K562 (cell line): ENCODE data around the gene DPP9. TPM values are rescaled to one million over a fixed set of nuclear protein-coding genes. Genes with fewer than 3 reads are reported as not detected.

Source experiments
- ATAC-seq: fragments of 200-7000 bp; cut with Tn5 transposase; 3 replicates; pipeline ENCODE4 v1.9.1; 2020; ENCODE audit warnings: moderate library complexity
- BruUV-seq: library from RNA; stranded (reverse); fragments of 400-500 nt; replicated peaks from 2 replicates; lab custom pipeline; 2021; lab: Mats Ljungman, UMichigan
- CTCF ChIA-PET: fragments of 300-600 bp; formaldehyde crosslinking; extraction: SDS; loops from one replicate; lab custom pipeline; 2021; ENCODE audit warnings: low intra/inter-chr PET ratio; lab: Yijun Ruan, JAX
- POLR2A ChIA-PET: fragments of 300-600, 350-650 bp; sonication (Branson Sonifier 250); formaldehyde crosslinking; extraction: SDS; loops from one replicate; lab custom pipeline; 2021; ENCODE audit warnings: antibody characterized with exemption, inconsistent platforms; lab: Yijun Ruan, JAX
- DNase-seq, 4 experiments: peaks; one replicate each; pipeline versions ENCODE4 v3.0.0 to v3.0.0-alpha.2; 2011 to 2018; ENCODE audit warnings: low spot score in 3 of 4, mixed read lengths in 3 of 4; ENCODE audit errors: extremely low read depth in 1 of 4
- FAIRE-seq: peaks from 2 replicates; lab custom pipeline; 2011; peaks lifted over from hg19 to GRCh38; lab: Jason Lieb, UNC
- H2AFZ ChIP-seq: 2 replicates; pipeline ENCODE4 v1.6.0; 2011; ENCODE audit warnings: low read depth, low read length, control low read depth, inconsistent platforms
- H3K27ac ChIP-seq: fragments of 200-600 bp; 3 replicates; pipeline ENCODE4 v1.8.0; 2011; ENCODE audit warnings: low read depth, mild to moderate bottlenecking, control low read depth, inconsistent platforms, low read length, moderate library complexity, mixed read lengths; ENCODE audit errors: extremely low read depth
- H3K27me3 ChIP-seq, 2 experiments: fragments of 300-600 bp in 1 of 2; 2 replicates in 1 of 2; 3 replicates in 1 of 2; pipeline versions ENCODE4 v1.6.0 to v1.8.0; 2011; ENCODE audit warnings: inconsistent platforms in 2 of 2, low read length in 2 of 2, mild to moderate bottlenecking in 1 of 2, mixed read lengths in 1 of 2, moderate library complexity in 1 of 2; ENCODE audit not compliant: control insufficient read depth in 2 of 2, insufficient read depth in 2 of 2
- H3K36me3 ChIP-seq: fragments of 300-600 bp; 3 replicates; pipeline ENCODE4 v1.8.0; 2011; ENCODE audit warnings: mild to moderate bottlenecking, low read length, inconsistent platforms; ENCODE audit not compliant: control insufficient read depth, insufficient read depth
- H3K4me1 ChIP-seq, 2 experiments: fragments of 200-600 bp in 1 of 2; replicated peaks in 1 of 2; 2 replicates in 1 of 2; 3 replicates in 1 of 2; pipeline versions ENCODE4 v1.5.1 to v1.8.0; 2011; ENCODE audit warnings: inconsistent platforms in 2 of 2, low read length in 2 of 2, mild to moderate bottlenecking in 1 of 2, mixed read lengths in 1 of 2, moderate library complexity in 1 of 2; ENCODE audit not compliant: control insufficient read depth in 2 of 2, insufficient read depth in 2 of 2
- H3K4me2 ChIP-seq: 2 replicates; pipeline ENCODE4 v1.6.1; 2011; ENCODE audit warnings: low read length, control low read depth, inconsistent platforms, mixed read lengths; ENCODE audit not compliant: insufficient read depth
- H3K4me3 ChIP-seq: fragments of 200-600 bp; sonication (generic), shearing (Covaris generic); 2 replicates; pipeline ENCODE4 v1.5.1; 2016; ENCODE audit warnings: control low read depth, inconsistent platforms
- H3K79me2 ChIP-seq: fragments of 200-600 bp; 3 replicates; pipeline ENCODE4 v1.8.0; 2011; ENCODE audit warnings: low read length, inconsistent platforms; ENCODE audit not compliant: control insufficient read depth, insufficient read depth
- H3K9ac ChIP-seq, 2 experiments: 2 replicates each; pipeline versions ENCODE4 v1.6.0 to v1.6.1; 2011; ENCODE audit warnings: low read depth in 2 of 2, low read length in 2 of 2, control low read depth in 1 of 2, inconsistent platforms in 1 of 2, mild to moderate bottlenecking in 1 of 2, mixed read lengths in 1 of 2; ENCODE audit not compliant: insufficient read depth in 1 of 2
- H3K9me1 ChIP-seq: one replicate; pipeline ENCODE4 v1.6.0; 2011; ENCODE audit warnings: inconsistent platforms, mild to moderate bottlenecking, low read length, moderate library complexity; ENCODE audit not compliant: control insufficient read depth, insufficient read depth
- H3K9me3 ChIP-seq: replicated peaks from 2 replicates; pipeline ENCODE4 v1.5.1; 2011; ENCODE audit warnings: low read depth, low read length, inconsistent platforms; ENCODE audit not compliant: control insufficient read depth, insufficient read depth
- H4K20me1 ChIP-seq: replicated peaks from 2 replicates; pipeline ENCODE4 v1.6.1; 2011; ENCODE audit warnings: low read length, inconsistent platforms, mixed read lengths; ENCODE audit not compliant: control insufficient read depth, insufficient read depth
- BCOR ChIP-seq: fragments of 450-650 bp; IDR thresholded peaks from 2 replicates; pipeline ENCODE4 v1.6.1; 2016
- CHD4 ChIP-seq: fragments of 200-600 bp; sonication (generic); IDR thresholded peaks from 3 replicates; pipeline ENCODE4 v1.6.1; 2012; ENCODE audit warnings: low read depth, mild to moderate bottlenecking, mixed read lengths, low read length, inconsistent platforms; ENCODE audit not compliant: insufficient read depth, insufficient replicate concordance, poor library complexity, severe bottlenecking
- CREM ChIP-seq: IDR thresholded peaks from 2 replicates; pipeline ENCODE4 v1.6.1; 2014; ENCODE audit warnings: antibody characterized with exemption, low read depth
- DPF2 ChIP-seq: fragments of 450-650 bp; IDR thresholded peaks from 2 replicates; pipeline ENCODE4 v1.6.1; 2016
- HDAC2 ChIP-seq: fragments of 450-650 bp; IDR thresholded peaks from 2 replicates; pipeline ENCODE4 v1.6.1; 2016; ENCODE audit warnings: mild to moderate bottlenecking
- HDAC6 ChIP-seq: IDR thresholded peaks from 2 replicates; pipeline ENCODE4 v1.6.1; 2012; ENCODE audit warnings: low read depth, mild to moderate bottlenecking, control low read depth, inconsistent platforms, low read length, moderate library complexity
- HSF4 ChIP-seq: fragments of 250-450 bp; sonication (Bioruptor Pico); IDR thresholded peaks from 2 replicates; pipeline ENCODE4 v2.1.2; 2022; ENCODE audit warnings: mild to moderate bottlenecking, moderate library complexity, borderline replicate concordance
- JUNB ChIP-seq: fragments of 450-650 bp; formaldehyde crosslinking; conservative IDR thresholded peaks from 2 replicates; pipeline ENCODE4 v1.4.0; 2020; ENCODE audit warnings: mild to moderate bottlenecking
- MCM3 ChIP-seq: fragments of 450-650 bp; IDR thresholded peaks from 2 replicates; pipeline ENCODE4 v1.6.1; 2016
- NONO ChIP-seq, 2 experiments: fragments of 200-400 bp in 1 of 2; fragments of 450-650 bp in 1 of 2; formaldehyde crosslinking in 1 of 2; IDR thresholded peaks; 2 replicates each; pipeline ENCODE4 v1.6.1; 2017; ENCODE audit warnings: low read depth in 2 of 2, mild to moderate bottlenecking in 2 of 2, moderate library complexity in 2 of 2, low read length in 1 of 2
- XRCC4 ChIP-seq: IDR thresholded peaks from one replicate; pipeline ENCODE4 v1.6.1; 2011; ENCODE audit not compliant: insufficient read depth, insufficient read length; ENCODE audit errors: extremely low read depth
- XRCC5 ChIP-seq: fragments of 200-400 bp; formaldehyde crosslinking; IDR thresholded peaks from 2 replicates; pipeline ENCODE4 v1.6.1; 2017; ENCODE audit warnings: low read depth, mild to moderate bottlenecking, low read length
- ZBTB1 ChIP-seq: sonication (generic); formaldehyde crosslinking; IDR thresholded peaks from 2 replicates; pipeline ENCODE4 v1.8.1; 2023; ENCODE audit warnings: missing genetic modification reagents, low read depth, mild to moderate bottlenecking, borderline replicate concordance
- ZFX ChIP-seq: sonication (generic); formaldehyde crosslinking; IDR thresholded peaks from 2 replicates; pipeline ENCODE4 v1.8.0; 2022; ENCODE audit warnings: mild to moderate bottlenecking, missing genetic modification reagents, moderate library complexity
- ZNF174 ChIP-seq: fragments of 250-450 bp; sonication (Bioruptor Pico); IDR thresholded peaks from 2 replicates; pipeline ENCODE4 v1.4.0; 2020; ENCODE audit warnings: mild to moderate bottlenecking
- ZNF184 ChIP-seq: sonication (generic); formaldehyde crosslinking; IDR thresholded peaks from 2 replicates; pipeline ENCODE4 v1.5.0; 2020; ENCODE audit warnings: missing genetic modification reagents
- ZNF778 ChIP-seq: fragments of 450-650 bp; formaldehyde crosslinking; IDR thresholded peaks from 2 replicates; pipeline ENCODE4 v1.4.0; 2020; ENCODE audit warnings: mild to moderate bottlenecking, moderate library complexity
- WGBS: fragments of 100-300 bp; shearing (Covaris generic); methylation state at CpG from one replicate; pipeline ENCODE4 v1.1.6; 2016; ENCODE audit warnings: low coverage, mixed read lengths; ENCODE audit not compliant: insufficient coverage; ENCODE audit errors: missing lambda C conversion rate; 5-methylcytosine and 5-hydroxymethylcytosine counted together
- in situ Hi-C: fragments of 300-500 bp; cut with MboI; formaldehyde crosslinking; loops from 4 replicates; pipeline ENCODE4 v1.15.0; 2018; ENCODE audit warnings: inconsistent platforms, mixed read lengths
- intact Hi-C: fragments of 100-400 bp; cut with micrococcal nuclease; formaldehyde crosslinking; loops from 2 replicates; pipeline ENCODE4 v1.14.2; 2022
- polyA plus RNA-seq, 8 experiments: library from polyadenylated mRNA; depleted of rRNA in 4 of 8; stranded (reverse) in 5 of 8; unstranded in 3 of 8; fragments of >200 nt; fragmentation: Nextera tagmentation in 2 of 8; fragmentation: Illumina TruSeq in 1 of 8; extraction: Ambion mirVana in 2 of 8; extraction: Trizol in 1 of 8; gene quantifications; 2 replicates each; pipeline versions ENCODE4 v1.2.1 to v1.2.3, GENCODE V29; 2011 to 2014; ENCODE audit warnings: inconsistent platforms in 1 of 8, missing spikeins in 1 of 8
- total RNA-seq, 7 experiments: library from RNA; depleted of rRNA in 6 of 7; stranded (reverse); fragments of >200 nt in 6 of 7; fragmentation: Illumina TruSeq in 2 of 7; extraction: Trizol in 2 of 7; gene quantifications; 2 replicates each; pipeline versions ENCODE4 v1.2.1 to v1.2.3, GENCODE V29; 2011 to 2021; ENCODE audit warnings: low replicate concordance in 1 of 7
- TF ChIP-seq, protein P1 (sequence below): fragments of 450-650 bp; IDR thresholded peaks from 2 replicates; pipeline ENCODE4 v1.6.1; 2016
- TF ChIP-seq, protein P2 (sequence below): fragments of 250-450 bp; sonication (Bioruptor Pico); IDR thresholded peaks from 2 replicates; pipeline ENCODE4 v1.5.0; 2021
- TF ChIP-seq, protein P3 (sequence below), 2 experiments: fragments of 450-650 bp; conservative IDR thresholded peaks; 2 replicates each; pipeline ENCODE4 v1.6.1; 2017; ENCODE audit warnings: mild to moderate bottlenecking in 2 of 2, moderate library complexity in 2 of 2

The DPP9 gene
- total and polyA plus RNA-seq, 9 of the 15 experiments (the other 6 are each of a cell fraction or from before 2014, with no cell fraction given) = 0.90 to 66.7 (median 24.5) TPM

DNA sequence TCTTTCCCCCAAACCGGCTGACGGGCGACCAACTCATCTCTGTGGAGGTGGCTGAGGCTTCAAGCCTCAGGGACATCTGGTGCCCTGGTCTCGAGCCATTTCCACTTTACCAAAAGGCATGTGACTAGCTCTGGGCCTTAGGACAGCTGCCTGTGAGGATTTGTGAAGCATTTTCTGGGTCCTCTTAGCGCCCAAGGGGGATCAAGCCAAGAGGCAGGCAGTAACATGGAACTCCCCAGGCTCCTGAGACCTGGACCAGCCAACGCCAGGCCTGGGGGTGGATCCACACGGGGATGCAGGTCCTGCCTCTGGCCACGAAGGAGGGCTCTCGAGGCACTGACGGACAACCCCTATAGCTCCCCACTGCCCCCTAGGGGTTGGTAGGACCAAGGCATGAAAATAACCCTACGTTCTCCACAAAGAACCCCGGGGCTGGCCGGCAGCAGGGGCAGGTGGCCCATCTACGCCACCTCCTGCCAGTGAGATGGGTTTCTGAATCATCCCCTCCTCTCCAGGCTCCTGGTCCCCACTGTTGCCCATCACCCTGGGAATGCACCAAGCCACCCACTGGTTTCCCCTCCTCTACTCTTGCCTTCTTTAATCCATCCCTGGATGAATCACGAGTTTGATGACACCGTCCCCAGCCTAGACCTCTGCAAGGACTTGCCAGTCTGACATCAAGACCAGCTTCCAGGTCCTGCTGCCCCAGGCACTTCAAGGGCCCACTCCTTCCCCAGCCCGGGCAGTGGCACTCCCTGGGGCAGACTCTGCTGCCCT, 46.5 kb downstream of the DPP9 start:
- peak overlapping the region in 1 of 2 experiments; percentile 57; a peak in 2 of 4 replicates for H3K9ac ChIP-seq
- ChIA-PET POLR2A (interaction anchor here (0.7 to 1.0 kb wide), 3 partner anchors 9 to 101 kb away, joined by 3 to 4 read pairs (median 4); no protein-coding TSS in a partner anchor), CTCF (interaction anchor here (0.6 kb wide), 1 partner anchor 129 kb away, joined by 3 read pairs; no protein-coding TSS in a partner anchor)
- FAIRE-seq = peak; percentile 94
- H3K36me3 ChIP-seq = peaks cover 33% of the 10 kb centered on the region; the same call in 2 of the 3 replicates
- H3K9me3 ChIP-seq = no peaks in the 10 kb centered on the region
- peak; percentile 70 to 89 (median 76) for DNase-seq
- no peak overlapping the region for H3K27ac ChIP-seq
- WGBS = 49% methylated on average over 17 of the region's 17 CpGs
- no peaks in the 10 kb centered on the region; the same call in 1 of the 2 replicates for H4K20me1 ChIP-seq
- peak; percentile 78 for ATAC-seq
- no peak overlapping the region for H3K4me3 ChIP-seq
- H3K27me3 ChIP-seq = no peaks in the 10 kb centered on the region
- in situ Hi-C loops (no loop called here), intact Hi-C loops (no loop called here)
- H3K4me2 ChIP-seq = peak overlapping the region; percentile 47; the same call in 1 of the 2 replicates
- H2AFZ ChIP-seq = peak overlapping the region; percentile 56
- H3K79me2 ChIP-seq = no peaks in the 10 kb centered on the region
- BruUV-seq = no TSS peak
- peaks cover 4 to 44% of the 10 kb centered on the region in 2 experiments; a peak in 4 of 5 replicates for H3K4me1 ChIP-seq
- H3K9me1 ChIP-seq = no peaks in the 10 kb centered on the region
- no peak for TF ChIP-seq MCM3
- TF ChIP-seq JUNB (CRISPR knock-in tag) = no peak
- peak; percentile 45; the same call in 1 of the 2 replicates for TF ChIP-seq XRCC5
- TF ChIP-seq ZNF174 (CRISPR knock-in tag) = no peak
- TF ChIP-seq HDAC6 = no peak
- TF ChIP-seq ZFX (CRISPR knock-in tag) = peak; percentile 50
- no peak for TF ChIP-seq ZBTB1 (CRISPR knock-in tag)
- peak; percentile 87 for TF ChIP-seq BCOR
- peak; percentile 67; the same call in 1 of the 2 replicates for TF ChIP-seq HDAC2
- TF ChIP-seq, protein P1, sequence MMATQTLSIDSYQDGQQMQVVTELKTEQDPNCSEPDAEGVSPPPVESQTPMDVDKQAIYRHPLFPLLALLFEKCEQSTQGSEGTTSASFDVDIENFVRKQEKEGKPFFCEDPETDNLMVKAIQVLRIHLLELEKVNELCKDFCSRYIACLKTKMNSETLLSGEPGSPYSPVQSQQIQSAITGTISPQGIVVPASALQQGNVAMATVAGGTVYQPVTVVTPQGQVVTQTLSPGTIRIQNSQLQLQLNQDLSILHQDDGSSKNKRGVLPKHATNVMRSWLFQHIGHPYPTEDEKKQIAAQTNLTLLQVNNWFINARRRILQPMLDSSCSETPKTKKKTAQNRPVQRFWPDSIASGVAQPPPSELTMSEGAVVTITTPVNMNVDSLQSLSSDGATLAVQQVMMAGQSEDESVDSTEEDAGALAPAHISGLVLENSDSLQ = peak; percentile 61
- TF ChIP-seq HSF4 = no peak
- TF ChIP-seq, protein P2, sequence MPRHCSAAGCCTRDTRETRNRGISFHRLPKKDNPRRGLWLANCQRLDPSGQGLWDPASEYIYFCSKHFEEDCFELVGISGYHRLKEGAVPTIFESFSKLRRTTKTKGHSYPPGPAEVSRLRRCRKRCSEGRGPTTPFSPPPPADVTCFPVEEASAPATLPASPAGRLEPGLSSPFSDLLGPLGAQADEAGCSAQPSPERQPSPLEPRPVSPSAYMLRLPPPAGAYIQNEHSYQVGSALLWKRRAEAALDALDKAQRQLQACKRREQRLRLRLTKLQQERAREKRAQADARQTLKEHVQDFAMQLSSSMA (CRISPR knock-in tag) = no peak
- no peak for TF ChIP-seq ZNF184 (CRISPR knock-in tag)
- no peak for TF ChIP-seq DPF2
- no peak for TF ChIP-seq XRCC4
- peak; percentile 41; the same call in 1 of the 2 replicates for TF ChIP-seq CREM
- TF ChIP-seq, protein P3, sequence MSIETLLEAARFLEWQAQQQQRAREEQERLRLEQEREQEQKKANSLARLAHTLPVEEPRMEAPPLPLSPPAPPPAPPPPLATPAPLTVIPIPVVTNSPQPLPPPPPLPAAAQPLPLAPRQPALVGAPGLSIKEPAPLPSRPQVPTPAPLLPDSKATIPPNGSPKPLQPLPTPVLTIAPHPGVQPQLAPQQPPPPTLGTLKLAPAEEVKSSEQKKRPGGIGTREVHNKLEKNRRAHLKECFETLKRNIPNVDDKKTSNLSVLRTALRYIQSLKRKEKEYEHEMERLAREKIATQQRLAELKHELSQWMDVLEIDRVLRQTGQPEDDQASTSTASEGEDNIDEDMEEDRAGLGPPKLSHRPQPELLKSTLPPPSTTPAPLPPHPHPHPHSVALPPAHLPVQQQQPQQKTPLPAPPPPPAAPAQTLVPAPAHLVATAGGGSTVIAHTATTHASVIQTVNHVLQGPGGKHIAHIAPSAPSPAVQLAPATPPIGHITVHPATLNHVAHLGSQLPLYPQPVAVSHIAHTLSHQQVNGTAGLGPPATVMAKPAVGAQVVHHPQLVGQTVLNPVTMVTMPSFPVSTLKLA (conservative IDR thresholded peaks at IDR 0.05) = 0 out of 4 replicates have a peak, but pooled peaks of 1 of the 2 experiments have one; percentile 27
- TF ChIP-seq NONO (IDR thresholded peaks at IDR 0.05; ENCODE audit: low read depth in 2 of 2, low read length in 1 of 2) = no peak
- TF ChIP-seq CHD4 = no peak
- TF ChIP-seq ZNF778 (CRISPR knock-in tag) = no peak
